Ammon's horn (tissue), 1 donor: ENCODE measurements around the gene PSMB7.

Source experiments
- DNase-seq: peaks from one replicate; pipeline ENCODE4 v3.0.0-alpha.2; 2016; ENCODE audit warnings: low spot score

PSMB7 gene

GRCh38 chr9:124415102-124415851, at the start of gene PSMB7:
TSS of gene PSMB7 (minus strand) at chr9:124415442. CDS start at chr9:124415425, 17 bp downstream.
- peak; percentile 95 for DNase-seq

- DNase-seq, result no peak
Measured at GRCh38 chr9:124462739-124463138, 47.5 kb upstream of the PSMB7 start.

DNA sequence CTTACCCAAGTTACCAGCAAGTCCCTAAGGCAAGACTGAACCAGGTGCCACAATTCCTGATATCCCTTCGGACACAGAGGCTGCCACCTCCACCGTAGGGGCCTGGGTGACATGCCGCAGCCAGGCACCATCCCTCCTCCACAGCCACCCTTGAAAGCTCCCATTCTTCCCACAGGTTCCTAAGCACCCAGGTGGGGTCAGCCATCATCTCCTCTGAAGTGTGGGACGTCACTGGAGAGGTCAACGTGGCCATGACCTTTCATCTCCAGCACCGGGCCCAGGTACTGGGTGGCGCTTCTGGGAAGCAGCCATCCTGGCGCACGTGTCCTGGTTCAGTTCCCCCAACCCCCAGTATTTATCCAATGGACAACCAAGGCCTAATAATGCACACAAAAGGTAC, 43.2 kb upstream of the PSMB7 start:
- no peak for DNase-seq

GRCh38 chr9:124457887-124458431, 42.7 kb upstream of the PSMB7 start:
- no peak for DNase-seq

GRCh38 chr9:124457079-124457886, 42.0 kb upstream of the PSMB7 start:
- DNase-seq, result no peak

- DNase-seq, result no peak
Measured at GRCh38 chr9:124456341-124457078, 41.3 kb upstream of the PSMB7 start.

- no peak for DNase-seq
Measured at GRCh38 chr9:124455820-124456219, 40.6 kb upstream of the PSMB7 start.

DNA sequence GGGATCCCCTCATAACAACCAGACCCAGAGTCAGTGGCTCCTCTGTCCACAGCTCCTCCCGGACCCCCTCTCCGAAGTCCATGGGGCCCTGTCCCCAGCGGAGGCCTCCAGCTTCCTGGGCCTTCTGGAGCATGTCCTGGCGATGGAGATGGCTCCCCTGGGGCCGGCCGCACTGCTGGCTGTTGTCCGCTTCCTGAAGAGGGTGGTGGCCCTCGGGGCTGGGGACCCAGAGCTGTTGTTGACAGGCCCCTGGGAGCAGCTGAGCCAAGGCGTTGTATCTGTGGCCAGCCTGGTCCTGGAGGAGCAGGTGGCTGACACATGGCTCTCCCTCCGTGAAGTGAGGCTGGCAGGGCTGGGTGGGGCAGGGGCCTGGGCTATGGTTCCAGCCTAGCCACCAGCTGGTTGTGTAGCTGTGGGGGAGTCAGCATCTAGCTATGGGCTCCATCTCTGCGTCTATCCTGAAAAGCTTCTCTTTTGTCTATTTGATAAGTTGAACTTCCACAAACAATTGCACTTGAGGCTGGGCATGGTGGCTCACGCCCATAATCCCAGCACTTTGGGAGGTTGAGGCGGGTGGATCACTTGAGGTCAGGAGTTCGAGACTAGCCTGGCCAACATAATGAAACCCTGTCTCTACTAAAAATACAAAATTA, 39.7 kb upstream of the PSMB7 start:
- no peak for DNase-seq

DNA sequence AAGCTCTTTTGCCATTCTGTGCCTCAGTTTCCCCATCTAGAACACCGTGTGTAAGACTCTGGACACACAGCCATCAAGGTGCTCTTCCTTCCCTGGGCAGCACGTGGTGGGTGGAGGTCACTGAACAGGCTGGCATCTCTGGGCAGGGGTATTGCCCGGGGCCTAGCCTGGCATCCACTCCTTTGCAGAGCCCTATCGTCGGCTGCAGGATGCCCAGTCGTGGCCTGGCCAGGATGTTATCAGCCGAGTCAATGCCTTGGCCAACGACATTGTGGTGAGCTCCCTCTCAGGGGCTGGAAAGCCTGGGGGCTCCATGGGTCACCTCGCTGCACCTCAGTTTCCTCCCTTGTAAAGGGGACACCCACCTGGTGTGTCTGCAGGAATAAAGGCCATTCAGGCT, 39.1 kb upstream of the PSMB7 start:
- no peak for DNase-seq

DNA sequence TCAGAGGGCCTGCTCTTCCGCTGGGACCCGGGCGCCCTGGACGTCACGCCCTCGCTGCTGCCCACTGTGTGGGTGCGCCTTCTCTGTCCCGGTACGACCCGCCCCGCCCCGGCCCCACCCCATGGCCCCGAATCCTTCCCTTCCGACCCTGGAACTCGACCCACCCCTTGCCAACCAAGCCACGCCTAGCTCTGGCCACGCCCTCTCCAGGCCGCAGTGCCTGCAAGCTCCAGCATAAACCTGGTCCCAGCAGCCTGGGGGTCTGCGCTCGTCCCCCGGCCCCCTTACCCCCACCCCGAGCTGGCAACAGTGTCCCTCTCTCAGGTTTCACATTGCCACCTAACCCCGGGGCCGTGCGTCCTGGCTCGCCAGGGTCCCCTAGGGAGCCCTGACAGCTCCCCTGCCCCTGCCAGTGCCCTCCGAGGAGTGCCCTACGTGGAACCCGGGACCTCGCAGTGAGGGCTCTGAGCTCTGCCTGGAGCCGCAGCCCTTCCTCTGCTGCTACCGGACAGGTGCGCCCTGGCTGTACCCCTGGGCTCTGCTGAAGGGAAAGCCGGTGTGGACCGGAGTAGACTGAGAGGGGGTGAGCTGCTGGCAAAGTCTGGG, 38.4 kb upstream of the PSMB7 start:
- DNase-seq, result no peak

- no peak for DNase-seq
Measured at GRCh38 chr9:124452841-124453585, 37.8 kb upstream of the PSMB7 start.

- no peak for DNase-seq
Measured at GRCh38 chr9:124452326-124452725, 37.1 kb upstream of the PSMB7 start.

DNA sequence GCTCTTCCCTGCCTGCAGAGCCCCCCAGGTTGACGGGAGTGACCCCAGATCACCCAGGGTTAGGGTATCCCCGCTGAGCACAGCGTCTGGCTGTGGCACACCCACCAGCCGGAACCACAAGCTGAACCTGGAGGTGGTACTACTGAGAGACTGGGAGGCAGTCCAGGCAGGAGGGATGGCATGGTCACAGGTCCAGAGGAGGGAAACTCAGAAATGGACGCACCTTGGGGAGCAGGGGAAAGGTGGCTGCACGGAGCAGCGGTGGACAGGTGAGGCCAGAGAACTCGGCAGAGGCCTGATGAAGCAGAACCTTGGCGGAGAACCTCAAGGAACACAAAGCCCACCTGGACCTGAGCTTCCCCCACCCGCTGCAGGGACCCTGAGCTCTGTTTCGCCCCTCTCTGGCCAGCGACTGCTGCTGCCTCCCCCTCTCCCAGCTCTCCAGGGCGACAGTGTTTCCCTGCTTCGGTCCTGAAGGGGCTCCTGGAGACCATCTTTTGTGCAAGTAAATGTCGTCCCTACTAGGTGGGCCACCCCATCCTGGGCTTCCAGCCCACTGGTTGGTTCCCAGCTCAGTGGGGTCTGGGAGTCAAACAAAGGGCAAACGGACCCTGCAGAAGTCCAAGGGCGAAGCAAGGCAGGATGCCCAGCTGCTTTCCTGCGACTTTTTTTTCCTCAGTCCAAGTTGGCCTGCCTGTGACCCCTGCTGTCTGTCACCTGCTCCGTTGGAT, 35.9 kb upstream of the PSMB7 start:
- no peak for DNase-seq

DNA sequence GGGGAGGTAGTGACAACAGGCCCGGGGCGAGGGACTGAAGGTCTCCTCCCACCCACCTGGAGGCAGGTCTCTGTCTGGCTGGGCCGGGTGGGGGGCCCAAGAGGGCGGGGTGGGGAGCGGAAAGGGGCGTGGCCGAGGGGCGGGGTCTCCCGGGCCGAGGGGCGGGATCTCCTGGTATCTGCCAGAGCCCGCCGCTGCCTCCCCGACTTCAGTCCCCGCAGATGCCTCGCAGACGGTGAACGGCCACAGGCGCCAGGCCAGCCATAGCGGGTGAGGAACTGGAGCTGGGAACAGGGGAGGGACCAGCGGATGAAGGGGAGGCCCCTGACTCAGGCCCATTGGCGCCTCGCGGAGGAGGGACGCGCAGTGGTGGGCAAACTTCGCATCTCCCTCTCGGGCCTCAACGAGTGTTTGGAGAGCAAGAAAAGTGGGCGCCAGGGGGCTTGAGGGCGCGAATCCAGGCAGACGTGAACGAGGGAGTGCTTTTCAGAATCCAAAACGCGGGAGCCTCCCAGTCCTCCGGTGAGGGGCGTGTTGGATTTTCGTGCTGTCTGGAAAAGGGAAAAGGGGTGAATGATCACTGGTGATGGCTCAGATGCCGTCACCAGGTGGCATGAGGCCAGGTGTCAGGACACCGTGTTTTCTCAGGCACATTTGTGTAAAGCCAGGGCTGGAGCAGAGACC, 35.1 kb upstream of the PSMB7 start, which contains the start of gene ADGRD2:
Gene ADGRD2 (plus strand): TSS at position 211 of the 684 bp plus-strand sequence. CDS start 1,216 bp downstream, outside the sequence.
- DNase-seq, result no peak

- no peak for DNase-seq
Measured at GRCh38 chr9:124449381-124450151, 34.3 kb upstream of the PSMB7 start.

DNA sequence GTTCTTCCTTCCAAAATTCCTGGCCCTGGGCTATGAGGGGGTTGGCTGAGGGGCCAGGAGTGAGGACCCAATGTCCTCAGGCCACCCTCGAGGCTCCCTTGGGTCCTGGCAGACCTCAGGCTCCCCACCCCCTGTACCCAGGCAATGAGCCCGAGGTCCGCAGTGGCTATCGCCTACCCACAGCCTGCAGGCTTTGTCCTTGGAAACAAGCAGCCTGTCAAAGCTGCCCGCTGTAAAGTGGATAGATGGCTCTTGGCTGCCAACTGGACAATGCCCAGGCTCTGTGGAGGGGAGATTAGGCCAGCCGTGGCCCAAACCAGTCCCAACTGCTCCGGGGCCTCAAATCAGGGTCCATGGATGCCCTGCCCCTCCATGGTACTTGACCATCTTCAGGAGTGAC, 32.8 kb upstream of the PSMB7 start:
- no peak for DNase-seq

DNA sequence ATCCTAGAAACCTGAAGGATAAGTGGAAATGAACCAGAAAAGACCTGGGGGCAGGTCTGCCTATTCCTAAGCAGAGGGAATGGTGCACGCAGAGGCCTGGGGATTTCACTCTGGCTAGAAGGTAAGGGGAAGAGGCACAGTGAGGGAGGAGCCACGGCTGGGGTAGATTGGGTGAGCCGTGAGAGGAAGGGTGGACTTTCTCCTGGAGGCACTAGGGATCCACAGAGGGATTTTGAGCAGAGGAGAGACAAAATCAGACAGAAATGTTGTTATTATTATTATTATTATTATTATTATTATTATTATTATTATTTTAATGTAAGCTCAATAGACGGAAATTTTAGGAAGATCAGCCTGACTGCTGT, 32.0 kb upstream of the PSMB7 start:
- DNase-seq, result no peak

DNA sequence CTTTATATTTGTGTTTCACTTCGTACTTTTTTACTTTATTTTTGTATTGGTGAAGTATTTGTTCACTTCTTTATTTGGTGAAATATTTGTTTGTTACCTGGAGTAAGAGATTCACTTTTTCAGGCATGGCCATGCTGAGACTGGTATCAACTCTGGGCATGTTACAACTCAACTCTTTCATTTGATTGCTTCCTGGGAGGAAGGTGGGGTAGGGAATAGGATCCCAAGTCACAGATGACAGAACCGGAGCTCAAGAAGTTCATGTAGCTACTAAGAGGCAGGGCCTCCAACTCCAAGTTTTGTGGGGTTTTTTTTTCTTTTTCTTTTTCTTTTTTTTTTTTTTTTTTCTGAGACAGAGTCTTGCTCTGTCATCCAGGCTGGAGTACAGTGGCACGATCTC, 28.9 kb upstream of the PSMB7 start:
- DNase-seq, result no peak

DNA sequence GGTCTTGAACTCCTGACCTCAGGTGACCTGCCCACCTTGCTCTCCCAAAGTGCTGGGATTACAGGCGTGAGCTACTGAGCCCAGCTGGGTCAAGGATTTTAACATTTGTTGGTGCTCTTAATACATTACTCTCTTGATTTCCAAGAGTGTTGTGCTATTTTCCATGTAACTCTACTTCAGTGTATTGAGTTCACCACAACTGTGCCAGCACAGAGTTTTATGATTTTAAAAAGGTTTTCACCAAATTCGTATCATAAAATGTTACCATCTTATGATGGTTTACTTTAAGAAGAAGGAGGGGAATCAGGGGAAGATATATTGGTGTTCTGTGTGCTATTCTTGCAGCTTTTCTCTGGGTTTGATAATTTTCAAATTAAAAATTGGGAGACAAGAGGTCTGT, 28.4 kb upstream of the PSMB7 start:
- no peak for DNase-seq
